ENCODE measurements around the gene NPFF. TPM values are rescaled to one million over a fixed set of nuclear protein-coding genes. Genes with fewer than 3 reads are reported as not detected.

The NPFF gene
- total RNA-seq, 1 donor from 2014 or later: not detected

GRCh38 chr12:53513712-53514410 lies 6.6 kb upstream of the NPFF start:
- Histone ChIP-seq H3K36me3 (peaks cover 90% of the 10 kb centered on the region), H3K4me1 (peaks cover 3% of the 10 kb centered on the region), H3K4me3 (no peak overlapping the region), H3K27ac (replicated peaks) (no peak overlapping the region), H3K27me3 (ENCODE audit: low read depth) (no peaks in the 10 kb centered on the region), H3K9me3 (replicated peaks) (no peaks in the 10 kb centered on the region)
- no peak for DNase-seq
- no peak for TF ChIP-seq CTCF (IDR thresholded peaks at IDR 0.05; ENCODE audit: borderline replicate concordance)
- intact Hi-C loops (cut with micrococcal nuclease): no loop called here

- H3K9me3 ChIP-seq (replicated peaks): no peaks in the 10 kb centered on the region
- H3K27me3 ChIP-seq (ENCODE audit: low read depth): no peaks in the 10 kb centered on the region
- peaks cover 11% of the 10 kb centered on the region for H3K4me1 ChIP-seq
- H3K4me3 ChIP-seq: no peak overlapping the region
- H3K36me3 ChIP-seq: peaks cover 76% of the 10 kb centered on the region
- H3K27ac ChIP-seq (replicated peaks): no peak overlapping the region
- no peak for TF ChIP-seq CTCF (IDR thresholded peaks at IDR 0.05; ENCODE audit: borderline replicate concordance)
- intact Hi-C loops (cut with micrococcal nuclease): no loop called here
- DNase-seq: no peak
These were observed 3.0 kb upstream of the NPFF start for GRCh38 chr12:53510181-53510812.

GRCh38 chr12:53508534-53509170 lies 1.4 kb upstream of the NPFF start:
- peaks cover 12% of the 10 kb centered on the region for H3K4me1 ChIP-seq
- TF ChIP-seq CTCF (IDR thresholded peaks at IDR 0.05; ENCODE audit: borderline replicate concordance): peak; percentile 96
- H3K27ac ChIP-seq (replicated peaks): peak overlapping the region; percentile 72
- no peak overlapping the region for H3K4me3 ChIP-seq
- no peaks in the 10 kb centered on the region for H3K27me3 ChIP-seq (ENCODE audit: low read depth)
- H3K36me3 ChIP-seq: peaks cover 73% of the 10 kb centered on the region
- DNase-seq: peak; percentile 82
- intact Hi-C loops (cut with micrococcal nuclease): loop anchor here (2.0 kb wide), 1 partner anchor 156 kb away; no protein-coding TSS in a partner anchor
- H3K9me3 ChIP-seq (replicated peaks): no peaks in the 10 kb centered on the region

- H3K4me1 ChIP-seq: peaks cover 23% of the 10 kb centered on the region
- no peaks in the 10 kb centered on the region for H3K9me3 ChIP-seq (replicated peaks)
- peaks cover 62% of the 10 kb centered on the region for H3K36me3 ChIP-seq
- no peak for DNase-seq
- H3K4me3 ChIP-seq: no peak overlapping the region
- H3K27me3 ChIP-seq (ENCODE audit: low read depth): no peaks in the 10 kb centered on the region
- TF ChIP-seq CTCF (IDR thresholded peaks at IDR 0.05; ENCODE audit: borderline replicate concordance): no peak
- no peak overlapping the region for H3K27ac ChIP-seq (replicated peaks)
- intact Hi-C loops (cut with micrococcal nuclease): no loop called here
These were observed 260 bp upstream of the NPFF start for GRCh38 chr12:53507603-53507885.

- TF ChIP-seq CTCF (IDR thresholded peaks at IDR 0.05; ENCODE audit: borderline replicate concordance): no peak
- intact Hi-C loops (cut with micrococcal nuclease): no loop called here
These were observed 866 bp downstream of the NPFF start for GRCh38 chr12:53506450-53506785.

More at GRCh38 chr12:53506450-53506785, 866 bp downstream of the NPFF start:
- peaks cover 51% of the 10 kb centered on the region for H3K36me3 ChIP-seq
- DNase-seq: no peak
- H3K27ac ChIP-seq (replicated peaks): no peak overlapping the region
- H3K4me3 ChIP-seq: no peak overlapping the region
- H3K9me3 ChIP-seq (replicated peaks): no peaks in the 10 kb centered on the region
- no peaks in the 10 kb centered on the region for H3K27me3 ChIP-seq (ENCODE audit: low read depth)
- peaks cover 34% of the 10 kb centered on the region for H3K4me1 ChIP-seq

All from left ventricle myocardium inferior (tissue), 1 donor.